HCEC 1CT (cell line): ENCODE measurements around the gene OGFRL1.
"Not testable (repeated sequence)": the region's sequence is repeated elsewhere in the genome, so short reads cannot be mapped to it uniquely, and the experiment has no call there.

ENCODE experiments used
- DNase-seq: peaks from one replicate; pipeline ENCODE4 v3.0.0-alpha.2; 2017

OGFRL1 gene

DNA sequence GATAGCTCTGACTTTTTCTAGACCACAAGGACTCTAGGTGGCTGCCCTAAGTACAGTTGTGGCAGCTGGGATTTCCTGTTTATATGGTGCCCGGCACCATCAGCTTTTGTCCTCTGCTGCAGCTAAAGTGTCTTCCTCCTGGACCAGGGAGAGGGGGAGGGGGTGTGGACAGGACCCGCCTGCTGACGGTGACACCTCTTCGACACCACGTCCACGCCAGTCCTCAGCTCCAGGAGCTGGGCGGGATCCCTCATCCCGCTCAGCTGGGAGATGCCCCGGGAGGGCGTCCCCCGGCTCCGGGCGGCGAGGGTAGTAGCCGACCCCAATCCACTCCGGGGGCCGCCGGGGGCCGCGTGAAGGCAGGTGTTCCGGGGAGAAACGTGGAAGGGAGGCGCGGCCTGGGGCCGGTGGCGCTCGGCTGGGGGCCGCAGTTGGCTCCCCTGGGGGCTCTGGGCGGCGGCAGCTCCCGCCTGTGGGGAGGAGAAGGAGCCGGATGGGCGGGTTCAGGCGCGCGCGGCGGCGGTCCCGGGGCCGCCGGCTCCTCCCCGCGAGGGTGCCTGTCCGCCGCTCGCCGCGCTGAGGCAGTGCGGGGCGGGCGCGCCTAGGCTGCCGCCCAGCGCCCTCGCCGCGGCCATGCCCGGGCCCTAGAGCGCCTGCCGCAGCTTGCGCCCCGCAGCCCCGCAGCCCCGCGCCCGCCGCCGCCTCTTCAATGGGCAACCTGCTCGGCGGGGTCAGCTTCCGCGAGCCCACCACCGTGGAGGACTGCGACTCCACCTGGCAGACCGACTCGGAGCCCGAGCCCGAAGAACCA, at the start of gene OGFRL1:
Gene OGFRL1 (plus strand): TSS at position 584 of the 811 bp plus-strand sequence. CDS start 126 bp downstream, at position 710.
- peak; percentile 83 for DNase-seq

DNA sequence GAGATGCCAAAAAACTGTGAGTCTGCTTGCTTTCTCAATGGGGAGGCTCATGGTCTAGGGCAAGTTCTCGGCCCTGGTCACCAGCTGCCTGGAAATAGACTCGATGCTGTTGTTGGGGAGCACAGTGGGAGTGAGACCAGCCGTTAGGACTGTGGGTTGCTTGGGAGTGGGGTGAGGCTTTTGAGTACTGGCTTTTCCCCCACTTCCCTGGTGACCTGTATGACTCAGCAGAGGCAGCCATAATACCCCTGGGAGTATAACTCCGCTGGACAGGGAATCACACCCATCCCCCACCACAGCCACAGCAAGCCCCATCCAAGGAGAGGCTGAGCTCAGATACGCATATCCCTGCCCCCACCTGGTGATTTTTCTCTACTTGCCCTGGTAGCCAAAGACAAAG, 48.9 kb upstream of the OGFRL1 start:
- no peak for DNase-seq

DNA sequence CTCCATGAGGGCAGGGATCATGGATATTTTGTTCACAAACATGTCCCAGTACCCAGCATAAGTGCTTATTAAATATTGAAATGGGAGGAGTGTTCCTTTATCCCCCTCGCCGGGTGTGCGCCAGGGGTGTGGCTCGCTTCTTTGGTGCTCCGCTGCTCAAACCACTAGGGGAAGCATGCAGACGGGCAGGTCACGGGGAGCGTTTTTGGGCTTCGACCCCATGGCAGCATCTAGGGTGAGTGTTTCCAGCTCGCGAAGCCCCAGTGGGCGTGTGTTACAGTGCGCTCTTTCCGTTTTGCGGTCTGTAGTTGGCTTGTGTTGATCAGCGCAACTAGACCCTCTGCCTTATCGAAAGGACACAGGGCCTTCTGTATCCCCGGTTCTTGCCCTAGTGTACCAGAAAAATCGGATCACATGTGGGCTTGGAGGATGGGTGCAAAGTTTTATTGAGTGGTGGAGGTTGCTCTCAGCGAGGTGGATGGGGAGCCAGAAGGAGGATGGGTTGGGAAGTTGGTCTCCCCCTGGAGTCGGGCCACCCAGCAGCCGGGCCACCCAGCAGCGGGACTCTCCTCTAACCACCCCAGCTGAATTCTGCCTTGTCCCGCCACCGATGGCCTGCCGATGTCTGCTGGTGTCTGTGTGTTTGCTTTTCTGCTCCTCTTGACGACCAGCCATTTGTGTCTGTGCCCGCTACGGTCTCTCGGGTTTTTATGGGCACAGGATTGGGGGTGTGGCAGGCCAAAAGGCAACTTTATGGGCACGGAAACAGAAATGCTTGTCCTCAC, 43.2 kb upstream of the OGFRL1 start:
- DNase-seq, result no peak

DNA sequence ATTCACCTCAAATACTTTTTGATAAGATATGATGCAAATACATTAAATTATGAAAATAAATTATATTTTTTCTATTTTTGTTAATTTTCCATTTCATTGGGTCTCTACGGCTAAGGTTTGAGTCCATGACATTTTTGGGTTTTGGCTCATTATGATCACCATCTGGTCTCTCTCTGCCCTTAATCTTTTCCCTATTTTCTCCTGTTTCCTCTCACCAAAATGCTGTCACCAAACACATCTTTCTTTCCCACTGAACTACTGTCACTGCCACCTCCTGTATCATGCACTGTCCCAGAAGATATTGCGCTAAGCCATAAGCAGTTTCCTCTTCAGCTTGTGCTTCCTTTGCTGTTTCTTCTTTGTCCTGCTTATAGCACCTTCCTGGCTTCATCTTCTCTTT, 42.0 kb upstream of the OGFRL1 start:
- no peak for DNase-seq

DNA sequence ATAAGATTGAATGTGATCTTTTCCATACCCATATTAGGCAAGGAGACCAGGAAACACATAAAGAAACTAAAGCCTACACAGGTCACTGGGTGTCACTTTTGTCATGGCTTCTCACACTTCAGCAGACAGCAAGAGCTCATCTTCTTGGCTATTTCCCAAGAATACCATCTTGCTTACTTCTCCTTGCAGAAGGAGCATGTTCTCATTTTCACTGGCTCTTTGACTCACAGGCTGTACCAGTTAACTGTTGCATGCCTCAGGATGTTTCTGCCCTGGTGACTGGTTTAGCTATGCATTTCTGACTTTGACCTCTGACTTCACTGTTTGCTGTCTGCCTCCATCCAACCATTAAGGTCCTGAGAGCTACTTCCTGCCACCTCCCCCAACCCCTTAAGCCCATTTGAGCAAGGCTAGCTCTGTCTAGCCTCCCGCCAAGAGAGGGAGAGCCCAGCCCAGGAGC, 40.3 kb upstream of the OGFRL1 start:
- peak; percentile 96 for DNase-seq

DNA sequence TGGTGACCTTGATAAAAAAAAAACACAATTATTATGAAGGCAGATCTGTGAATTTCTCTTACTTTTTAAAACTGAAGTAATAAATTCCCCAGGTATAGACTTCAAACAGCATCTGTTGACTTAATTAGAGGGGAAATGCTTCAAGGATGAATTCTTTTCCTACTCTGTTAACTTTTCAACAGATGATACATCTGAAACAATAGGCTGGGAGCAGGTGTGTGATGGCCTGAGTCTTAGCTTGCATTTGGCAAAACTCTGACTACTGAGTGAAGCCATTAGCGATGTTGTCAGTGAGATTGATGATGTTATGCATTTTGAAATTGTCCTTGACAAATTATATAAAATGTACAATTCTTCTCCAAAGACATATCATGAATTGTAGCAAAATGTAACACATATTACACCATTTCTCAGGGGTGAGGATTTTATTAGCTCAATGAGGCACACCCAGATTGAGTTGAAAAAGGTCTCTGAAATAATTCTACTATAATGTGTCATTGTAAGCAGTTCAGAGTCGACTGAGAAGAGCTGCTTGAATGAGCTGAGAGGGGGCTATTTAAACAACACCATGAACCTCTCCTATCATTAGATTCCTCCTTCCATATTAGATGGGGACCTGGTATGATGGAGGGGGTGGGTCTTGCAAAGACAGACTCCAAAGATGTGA, 39.6 kb upstream of the OGFRL1 start:
- no peak for DNase-seq

DNA sequence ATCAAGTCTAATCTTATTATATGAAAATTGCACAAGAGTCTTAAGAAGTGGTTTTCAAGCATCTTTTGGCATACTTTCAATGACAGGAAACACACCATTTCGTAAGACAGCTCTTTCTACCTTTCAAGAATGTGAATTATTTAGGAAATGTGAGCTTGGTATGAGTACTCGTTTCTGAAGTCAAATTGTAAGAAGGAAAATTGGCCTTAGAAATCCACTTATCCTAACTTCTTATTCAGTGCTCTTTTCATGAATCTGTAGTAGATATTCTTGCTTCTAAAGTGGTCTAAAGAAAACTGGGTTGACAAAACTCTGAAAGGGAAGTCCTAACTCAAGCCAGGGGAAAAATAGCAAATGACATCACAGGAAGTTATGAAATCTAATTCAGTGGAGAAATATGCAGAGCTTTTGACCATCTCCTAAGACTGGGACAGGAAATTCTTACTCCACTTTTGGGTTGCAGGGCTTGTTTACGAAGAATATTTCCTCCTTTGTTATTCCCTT, 38.5 kb upstream of the OGFRL1 start:
- DNase-seq, result peak; percentile 94

DNA sequence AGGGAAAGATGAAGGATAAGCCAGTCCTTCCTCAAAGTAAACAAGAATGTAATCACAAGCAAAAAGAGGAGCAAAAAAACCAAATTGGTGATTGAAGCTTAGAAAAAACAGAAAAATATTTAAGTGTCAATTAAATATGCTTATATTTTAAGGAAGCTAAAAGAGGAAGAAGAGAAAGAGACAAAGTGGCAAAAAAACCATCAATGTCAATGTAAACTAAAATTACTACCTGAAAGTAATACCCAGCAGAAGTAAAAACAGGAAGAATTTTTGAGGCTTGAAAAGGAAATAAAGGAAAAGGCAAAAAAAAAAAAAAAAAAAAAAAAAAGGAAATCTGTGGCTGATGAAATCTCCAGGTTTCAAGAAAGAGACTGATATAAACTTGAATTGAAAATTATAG, 36.2 kb upstream of the OGFRL1 start:
- no peak for DNase-seq

DNA sequence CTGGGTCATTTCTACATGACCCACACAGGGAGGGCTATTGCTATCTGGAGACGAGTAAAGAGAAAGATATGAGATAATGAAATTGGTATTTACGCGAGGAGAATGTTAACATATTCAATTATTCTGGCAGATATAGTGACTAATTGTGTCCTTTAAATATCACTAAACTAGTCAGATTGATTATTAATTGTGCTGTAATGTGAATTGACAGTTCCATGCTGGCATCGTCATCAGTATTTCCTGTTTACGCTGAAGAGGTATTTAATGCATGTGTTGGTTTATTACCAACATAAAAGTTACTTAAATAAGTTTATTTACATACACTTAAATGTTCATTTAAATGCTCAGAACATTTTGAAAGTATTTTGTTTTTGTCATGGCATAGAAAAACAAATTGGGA, 35.7 kb upstream of the OGFRL1 start:
- DNase-seq, result peak; percentile 51

DNA sequence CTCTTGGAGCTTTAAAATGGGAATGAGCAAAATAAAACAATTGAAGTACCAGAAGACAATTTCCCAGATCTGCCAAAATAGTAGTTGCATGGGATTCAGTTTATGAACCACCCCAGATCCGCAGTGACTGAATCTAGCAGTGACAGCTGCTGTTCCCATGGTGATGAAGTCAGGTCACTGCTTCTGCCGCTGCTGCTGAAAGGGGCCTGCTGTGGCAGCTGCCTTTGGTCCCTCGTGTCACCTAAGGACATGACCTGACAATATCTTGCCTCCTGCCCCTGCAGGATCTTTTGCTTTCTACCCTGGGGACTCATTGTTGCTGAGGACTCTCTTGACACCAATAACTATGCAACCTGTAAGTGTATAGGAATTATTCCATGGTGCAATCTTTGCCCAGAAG, 34.3 kb upstream of the OGFRL1 start:
- no peak for DNase-seq

DNA sequence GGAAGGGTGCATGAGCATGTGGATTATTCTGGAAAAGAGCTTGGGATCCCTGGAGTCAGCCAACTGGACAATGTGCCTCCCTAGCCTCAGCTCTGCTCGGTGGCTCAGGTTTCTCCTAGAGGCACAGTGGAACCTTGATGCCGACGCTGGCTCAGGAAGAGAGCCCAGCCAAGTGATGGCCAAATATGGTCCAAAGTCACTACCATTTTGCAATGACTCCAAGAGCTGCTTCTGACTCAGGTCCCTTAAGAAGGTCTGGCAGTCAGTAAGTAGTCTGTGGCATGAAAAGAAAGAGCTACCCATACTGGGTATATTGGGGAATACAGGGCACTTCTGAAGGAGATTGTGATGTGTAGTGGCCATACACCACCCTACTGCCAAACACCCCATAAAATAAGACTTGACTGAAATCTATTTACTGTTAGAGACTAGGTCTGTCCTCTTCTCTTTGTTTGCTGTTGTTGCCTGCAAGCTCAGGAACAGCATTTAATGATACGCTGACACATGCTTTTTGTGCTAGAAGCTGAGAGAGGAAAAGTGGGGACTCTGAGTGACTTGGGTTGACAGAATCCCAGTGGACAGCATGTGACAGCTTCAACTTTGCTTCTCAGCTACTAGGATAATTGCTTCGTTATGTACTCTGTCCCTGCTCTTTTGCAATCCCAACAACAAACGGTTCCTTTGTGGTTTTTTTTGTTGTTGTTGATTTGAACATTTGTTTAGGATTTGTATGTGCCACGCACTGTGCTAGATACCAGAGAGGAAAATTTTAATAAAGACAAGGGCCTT, 30.3 kb upstream of the OGFRL1 start:
- no peak for DNase-seq

DNA sequence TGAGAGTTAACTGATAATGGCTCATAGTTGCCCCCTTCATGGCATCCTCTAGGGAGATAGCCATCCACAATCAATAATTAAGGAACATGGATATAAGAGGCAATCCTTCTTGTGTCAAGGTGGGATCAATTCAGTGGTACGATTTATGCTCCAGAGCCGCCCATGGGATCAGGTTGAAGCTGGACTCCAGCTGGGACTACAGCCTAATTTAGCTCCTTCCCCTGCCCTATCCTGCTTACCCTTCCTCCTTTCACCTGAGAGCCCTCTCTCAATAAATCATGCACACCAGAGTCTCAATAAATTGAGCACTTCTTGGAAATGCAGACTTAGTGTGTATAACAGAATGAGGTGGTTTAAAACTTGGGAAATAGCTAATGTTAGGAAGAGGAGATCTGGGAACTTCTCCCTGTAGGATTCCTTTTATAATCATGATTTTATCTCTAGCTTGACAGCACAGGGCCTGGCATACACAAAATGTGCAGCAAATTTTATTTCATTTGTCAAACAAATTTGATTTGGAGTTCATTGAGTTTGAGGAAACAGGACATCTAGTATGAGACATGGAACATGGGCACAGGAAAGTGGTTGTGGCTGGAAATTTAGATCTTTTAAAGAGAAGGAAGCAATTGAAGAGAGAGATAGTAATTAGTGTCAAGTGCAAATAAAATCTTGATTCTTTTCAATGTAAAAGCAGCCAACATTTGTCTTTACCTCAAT, 28.6 kb upstream of the OGFRL1 start:
- no peak for DNase-seq

DNA sequence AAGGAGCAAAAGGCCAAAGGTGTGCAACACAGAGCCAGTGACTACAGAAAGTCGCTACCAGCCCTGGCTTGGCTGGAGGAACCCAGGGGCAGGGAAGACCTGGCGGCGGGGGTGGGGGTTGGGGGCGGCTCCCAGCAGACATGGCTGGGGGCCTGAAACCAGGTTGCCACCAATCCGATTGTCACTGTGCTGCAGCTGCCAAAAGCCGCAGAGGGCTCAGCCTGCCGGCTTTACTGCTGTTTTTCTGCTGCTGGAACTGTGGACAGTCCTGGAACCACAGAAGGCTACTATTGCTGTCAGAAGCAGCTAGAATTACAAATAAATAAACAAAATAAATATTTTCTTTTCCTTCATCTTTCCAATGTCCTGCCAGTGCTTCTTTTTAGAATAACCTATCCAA, 25.7 kb upstream of the OGFRL1 start:
- DNase-seq, result no peak

DNA sequence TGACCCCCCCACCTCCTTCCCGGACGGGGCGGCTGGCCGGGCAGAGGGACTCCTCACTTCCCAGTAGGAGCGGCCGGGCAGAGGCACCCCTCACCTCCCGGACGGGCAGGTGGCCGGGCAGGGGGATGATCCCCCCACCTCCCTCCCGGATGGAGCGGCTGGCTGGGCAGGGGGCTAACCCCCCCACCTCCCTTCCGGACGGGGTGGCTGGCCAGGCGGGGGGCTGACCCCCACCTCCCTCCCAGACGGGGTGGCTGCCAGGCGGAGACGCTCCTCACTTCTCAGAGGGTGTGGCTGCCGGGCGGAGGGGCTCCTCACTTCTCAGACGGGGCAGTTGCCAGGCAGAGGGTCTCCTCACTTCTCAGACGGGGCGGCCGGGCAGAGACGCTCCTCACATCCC, 22.2 kb upstream of the OGFRL1 start:
- DNase-seq, result not testable (repeated sequence)

DNA sequence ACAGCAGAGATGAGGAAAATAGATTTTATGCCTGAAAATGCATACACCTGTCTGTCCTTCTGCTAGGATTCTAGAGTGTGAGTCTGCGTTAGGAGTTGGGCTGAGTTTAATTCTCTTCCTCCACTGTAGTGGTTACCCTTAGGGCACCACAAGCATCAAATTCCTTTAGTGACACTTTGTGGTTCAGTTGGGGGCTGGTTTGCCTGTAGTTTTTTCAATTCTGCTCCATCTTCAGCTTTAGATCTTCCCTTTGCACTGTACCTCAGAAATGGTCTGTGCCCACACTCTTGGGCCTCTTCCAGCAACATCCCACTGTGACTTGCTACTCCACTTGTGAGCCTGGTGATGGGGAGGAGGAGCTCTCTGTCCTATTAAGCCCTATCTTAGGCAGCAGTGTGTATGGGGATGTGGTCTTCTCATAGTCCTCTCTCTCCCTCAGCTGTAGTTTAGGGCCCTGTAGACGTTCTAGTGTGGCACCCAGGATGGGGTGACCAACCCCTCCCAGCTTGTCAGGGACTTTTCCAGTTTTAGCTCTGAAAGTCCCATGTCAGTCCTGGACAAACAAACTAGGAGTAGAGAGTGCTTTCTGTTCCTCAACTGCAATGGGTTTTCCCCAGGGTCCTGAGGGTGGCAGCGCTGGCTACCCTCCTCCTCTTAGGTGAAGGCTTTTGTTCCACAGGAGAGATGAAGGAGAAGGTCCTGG, 19.7 kb upstream of the OGFRL1 start:
- no peak for DNase-seq

DNA sequence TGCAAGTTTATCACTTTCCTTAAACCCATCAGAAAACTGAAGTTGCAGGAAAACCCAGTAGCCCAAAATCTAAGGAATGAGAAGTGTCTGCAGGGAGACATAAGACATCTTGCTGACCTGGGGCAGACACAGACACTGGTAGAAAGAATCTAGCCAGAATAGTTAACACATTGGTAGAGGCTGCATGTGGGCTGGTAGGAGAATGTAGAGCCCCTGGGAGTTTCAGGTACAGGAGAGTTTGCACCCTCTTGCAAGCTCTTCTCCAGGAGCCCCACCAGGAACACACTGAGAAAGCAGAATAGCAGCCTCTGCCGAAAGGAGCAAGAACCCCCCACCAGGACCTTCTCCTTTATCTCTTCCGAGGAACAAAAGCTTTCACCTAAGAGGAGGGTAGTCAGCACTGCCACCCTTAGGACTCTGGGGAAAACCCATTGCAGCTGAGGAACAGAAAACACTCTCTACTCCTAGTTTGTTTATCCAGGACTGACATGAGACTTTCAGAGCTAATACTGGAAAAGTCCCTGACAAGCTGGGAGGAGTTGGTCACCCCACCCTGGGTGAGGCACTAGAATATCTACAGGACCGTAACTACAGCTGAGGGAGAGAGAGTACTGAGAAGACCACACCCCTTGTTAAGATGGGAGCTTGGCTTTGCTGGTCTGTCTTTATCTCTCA, 10.5 kb upstream of the OGFRL1 start:
- no peak for DNase-seq

DNA sequence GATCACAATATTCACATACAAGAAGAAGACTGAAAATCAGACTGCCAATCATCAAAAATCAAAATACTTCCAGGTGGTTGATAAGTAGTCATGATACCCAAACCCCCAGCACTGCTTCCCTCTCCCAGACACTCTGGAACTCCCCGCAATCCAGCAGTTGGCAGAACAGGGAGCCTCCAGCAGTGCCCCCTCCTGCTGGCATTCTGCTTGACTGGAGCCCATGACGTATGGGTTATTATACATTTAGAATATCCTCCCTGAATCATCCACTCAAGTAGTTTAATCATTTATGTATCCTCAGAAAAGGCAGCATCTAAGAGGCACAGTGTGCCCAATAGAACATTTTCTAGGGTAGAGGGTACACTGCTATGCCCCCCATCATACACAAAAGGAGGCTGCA, 9.3 kb upstream of the OGFRL1 start:
- no peak for DNase-seq

DNA sequence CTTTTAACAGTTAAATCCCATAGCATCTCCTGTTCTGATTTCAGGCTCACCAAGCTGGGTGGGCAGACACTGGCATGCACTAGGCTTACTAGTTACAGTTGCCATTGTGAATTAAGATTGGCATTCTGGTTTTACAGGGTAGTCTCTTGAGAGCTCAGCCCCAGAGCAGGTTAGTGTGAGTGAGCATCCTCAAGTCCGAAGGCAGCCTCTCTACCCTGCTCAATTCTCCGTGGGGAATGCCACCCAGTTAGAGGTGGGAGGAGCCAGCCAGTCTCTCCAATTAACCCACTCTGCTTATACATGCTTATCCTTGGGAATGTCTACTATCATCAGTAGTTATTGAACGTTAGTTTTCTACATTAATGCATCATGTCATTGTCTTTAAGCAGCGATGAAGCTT, 8.9 kb upstream of the OGFRL1 start:
- no peak for DNase-seq

DNA sequence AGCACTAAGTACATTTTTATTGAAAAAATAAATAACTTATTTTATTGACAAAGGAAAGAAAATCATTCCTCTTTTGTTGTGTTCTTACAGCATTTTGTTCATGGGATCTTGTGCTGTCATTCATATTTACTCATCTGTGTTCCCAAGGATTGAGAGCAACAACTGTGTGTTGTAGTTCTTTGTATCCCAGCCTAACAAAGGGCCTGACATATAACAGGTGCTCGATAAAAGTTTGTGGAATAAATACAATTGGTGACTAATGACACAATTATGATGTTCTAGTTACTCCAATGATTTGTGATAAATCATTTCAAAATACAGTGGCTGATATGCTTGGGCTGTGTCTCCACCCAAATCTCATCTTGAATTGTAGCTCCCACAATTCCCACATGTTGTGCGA, 7.9 kb upstream of the OGFRL1 start:
- DNase-seq, result no peak

DNA sequence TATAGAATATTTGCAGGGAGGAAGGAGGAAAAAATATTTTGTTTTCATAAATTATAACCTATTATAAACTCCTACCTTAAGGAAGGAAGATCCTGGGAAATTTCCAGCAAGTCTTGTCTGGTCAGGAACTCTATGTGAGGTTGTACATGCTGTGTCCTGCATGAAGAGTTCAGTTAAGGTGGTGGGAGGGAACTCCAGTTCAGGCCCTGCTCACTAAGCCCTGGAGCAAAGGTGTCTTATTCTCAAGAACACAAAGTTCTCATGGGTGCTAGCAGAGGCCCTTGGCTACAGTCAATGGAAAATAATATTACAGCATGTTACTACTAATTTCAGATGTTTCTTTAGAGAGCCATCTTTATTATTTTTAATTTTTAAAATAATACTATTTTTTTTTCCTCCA, 3.8 kb upstream of the OGFRL1 start:
- DNase-seq, result no peak

DNA sequence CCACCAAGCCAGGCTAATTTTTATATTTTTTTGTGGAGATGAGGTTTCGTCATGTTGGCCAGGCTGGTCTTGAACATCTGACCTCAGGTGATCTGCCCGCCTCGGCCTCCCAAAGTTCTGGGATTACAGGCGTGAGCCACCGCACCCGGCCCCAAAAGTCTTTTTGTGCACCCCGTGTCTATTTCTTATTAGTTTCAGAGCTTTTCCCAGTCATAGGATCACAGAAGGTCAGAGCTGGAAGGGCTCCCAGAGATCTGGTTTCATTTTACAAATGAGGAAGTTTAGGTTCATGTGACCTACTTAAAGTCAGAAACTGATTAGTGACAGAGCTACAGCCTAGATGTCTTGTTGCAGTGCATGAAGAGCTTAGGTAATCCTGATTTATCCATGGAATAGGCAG, 1.6 kb upstream of the OGFRL1 start:
- peak; percentile 34 for DNase-seq
